ENCODE data around the gene APCDD1. TPM values are rescaled to one million over a fixed set of nuclear protein-coding genes. Genes with fewer than 3 reads are reported as not detected.
A peak's percentile ranks its signal among the peaks of the same experiment; 100 is the strongest.

The APCDD1 gene
- 1 to 10 TPM in 1 of 2 donors, under 1 TPM in 1; 0.89 to 2.8 TPM for total RNA-seq
- 1 to 10 TPM in 1 of 2 donors, under 1 TPM in 1; 0.51 to 2.1 TPM for polyA plus RNA-seq

DNA sequence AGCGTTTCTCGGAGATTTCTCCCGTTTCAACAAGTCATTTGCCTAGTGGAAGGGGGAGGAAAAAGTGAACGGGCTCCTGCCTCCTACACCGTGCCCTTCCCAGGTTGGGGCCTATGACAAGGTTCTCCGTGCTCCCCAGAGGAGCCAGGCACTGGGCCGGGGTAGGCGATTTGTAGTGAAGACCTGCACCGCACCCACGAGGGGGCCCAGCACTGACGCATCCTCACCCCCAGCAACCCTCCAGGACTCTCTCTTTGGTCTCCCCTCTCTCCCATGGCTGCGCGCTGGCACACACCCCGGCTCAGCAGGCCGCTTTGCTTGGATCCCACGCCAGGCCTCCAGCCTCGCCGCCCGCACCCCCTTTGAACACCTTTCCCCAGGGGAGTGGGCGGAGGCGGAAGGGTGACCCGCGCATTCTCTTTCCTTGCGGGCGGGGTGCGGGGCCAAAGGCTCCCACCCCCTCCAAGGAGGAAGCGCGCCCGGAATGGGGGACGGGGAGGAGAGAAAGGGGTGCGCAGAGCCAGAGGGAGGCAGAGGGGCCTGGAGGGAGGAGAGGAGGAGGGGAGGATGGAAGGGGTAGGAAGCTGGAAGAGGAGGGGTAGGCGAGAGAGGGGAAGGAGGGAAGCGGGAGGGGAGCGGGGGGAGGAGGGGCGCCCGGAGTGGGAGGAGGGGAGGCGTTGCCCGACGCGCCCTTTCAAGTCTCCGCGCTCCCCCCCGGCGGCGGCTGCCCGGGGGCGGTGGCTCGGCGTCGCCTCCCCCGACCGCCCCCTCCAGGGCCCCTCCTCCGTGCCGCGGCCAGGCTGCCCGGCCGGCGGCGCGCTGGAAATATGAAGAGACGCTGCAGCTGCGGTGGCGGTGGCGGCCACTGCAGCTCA lies at the start of gene APCDD1:
TSS of gene APCDD1 (plus strand) at position 830 of the 875 bp plus-strand sequence. CDS start 347 bp downstream, outside the sequence.
- no peak for DNase-seq (ENCODE audit: low spot score)
- Histone ChIP-seq H3K4me1 (ENCODE audit: control insufficient read depth in 4 of 4, insufficient read depth in 4 of 4, low read length in 3 of 4) (peaks cover 6 to 12% (median 9%) of the 10 kb centered on the region in 4 donors), H3K9me3 (ENCODE audit: control insufficient read depth in 4 of 4, low read length in 3 of 4) (no peaks in the 10 kb centered on the region), H3K27ac (ENCODE audit: low read depth in 1 of 2, low read length in 2 of 2) (no peak within 1 kb of the TSS), H3K36me3 (ENCODE audit: control insufficient read depth in 4 of 4, insufficient read depth in 3 of 4, low read depth in 1 of 4, low read length in 3 of 4) (no peaks in the 10 kb centered on the region), H3K4me3 (ENCODE audit: low read depth in 1 of 3, low read length in 3 of 3) (peak within 1 kb of the TSS in 2 of 3 donors; percentile 36 to 54), H3K9ac (ENCODE audit: low read depth in 1 of 2, low read length in 2 of 2) (no peak within 1 kb of the TSS), H3K27me3 (ENCODE audit: control insufficient read depth in 4 of 4, insufficient read depth in 4 of 4, low read length in 3 of 4) (peaks cover 3 to 24% (median 11%) of the 10 kb centered on the region in 4 donors)
- TF ChIP-seq, protein P1, sequence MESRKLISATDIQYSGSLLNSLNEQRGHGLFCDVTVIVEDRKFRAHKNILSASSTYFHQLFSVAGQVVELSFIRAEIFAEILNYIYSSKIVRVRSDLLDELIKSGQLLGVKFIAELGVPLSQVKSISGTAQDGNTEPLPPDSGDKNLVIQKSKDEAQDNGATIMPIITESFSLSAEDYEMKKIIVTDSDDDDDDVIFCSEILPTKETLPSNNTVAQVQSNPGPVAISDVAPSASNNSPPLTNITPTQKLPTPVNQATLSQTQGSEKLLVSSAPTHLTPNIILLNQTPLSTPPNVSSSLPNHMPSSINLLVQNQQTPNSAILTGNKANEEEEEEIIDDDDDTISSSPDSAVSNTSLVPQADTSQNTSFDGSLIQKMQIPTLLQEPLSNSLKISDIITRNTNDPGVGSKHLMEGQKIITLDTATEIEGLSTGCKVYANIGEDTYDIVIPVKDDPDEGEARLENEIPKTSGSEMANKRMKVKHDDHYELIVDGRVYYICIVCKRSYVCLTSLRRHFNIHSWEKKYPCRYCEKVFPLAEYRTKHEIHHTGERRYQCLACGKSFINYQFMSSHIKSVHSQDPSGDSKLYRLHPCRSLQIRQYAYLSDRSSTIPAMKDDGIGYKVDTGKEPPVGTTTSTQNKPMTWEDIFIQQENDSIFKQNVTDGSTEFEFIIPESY (IDR thresholded peaks at IDR 0.05) = no peak
- TF ChIP-seq EGR1 (IDR thresholded peaks at IDR 0.05; ENCODE audit: low read depth in 2 of 2) (no peak), HNF4G (IDR thresholded peaks at IDR 0.05) (no peak), NR2F2 (IDR thresholded peaks at IDR 0.05) (no peak), YY1 (IDR thresholded peaks at IDR 0.05) (no peak), RAD21 (IDR thresholded peaks at IDR 0.05) (no peak), TAF1 (conservative IDR thresholded peaks at IDR 0.05) (no peak), RXRA (IDR thresholded peaks at IDR 0.05) (no peak), HNF4A (conservative IDR thresholded peaks at IDR 0.05) (no peak)
- TF ChIP-seq, protein P2, sequence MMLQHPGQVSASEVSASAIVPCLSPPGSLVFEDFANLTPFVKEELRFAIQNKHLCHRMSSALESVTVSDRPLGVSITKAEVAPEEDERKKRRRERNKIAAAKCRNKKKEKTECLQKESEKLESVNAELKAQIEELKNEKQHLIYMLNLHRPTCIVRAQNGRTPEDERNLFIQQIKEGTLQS (IDR thresholded peaks at IDR 0.05) = no peak
- TF ChIP-seq, protein P3, sequence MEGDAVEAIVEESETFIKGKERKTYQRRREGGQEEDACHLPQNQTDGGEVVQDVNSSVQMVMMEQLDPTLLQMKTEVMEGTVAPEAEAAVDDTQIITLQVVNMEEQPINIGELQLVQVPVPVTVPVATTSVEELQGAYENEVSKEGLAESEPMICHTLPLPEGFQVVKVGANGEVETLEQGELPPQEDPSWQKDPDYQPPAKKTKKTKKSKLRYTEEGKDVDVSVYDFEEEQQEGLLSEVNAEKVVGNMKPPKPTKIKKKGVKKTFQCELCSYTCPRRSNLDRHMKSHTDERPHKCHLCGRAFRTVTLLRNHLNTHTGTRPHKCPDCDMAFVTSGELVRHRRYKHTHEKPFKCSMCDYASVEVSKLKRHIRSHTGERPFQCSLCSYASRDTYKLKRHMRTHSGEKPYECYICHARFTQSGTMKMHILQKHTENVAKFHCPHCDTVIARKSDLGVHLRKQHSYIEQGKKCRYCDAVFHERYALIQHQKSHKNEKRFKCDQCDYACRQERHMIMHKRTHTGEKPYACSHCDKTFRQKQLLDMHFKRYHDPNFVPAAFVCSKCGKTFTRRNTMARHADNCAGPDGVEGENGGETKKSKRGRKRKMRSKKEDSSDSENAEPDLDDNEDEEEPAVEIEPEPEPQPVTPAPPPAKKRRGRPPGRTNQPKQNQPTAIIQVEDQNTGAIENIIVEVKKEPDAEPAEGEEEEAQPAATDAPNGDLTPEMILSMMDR (IDR thresholded peaks at IDR 0.05; ENCODE audit: low read depth, low read length, missing input control) = no peak
- WGBS = 15% methylated on average over 64 of the region's 64 CpGs

DNA sequence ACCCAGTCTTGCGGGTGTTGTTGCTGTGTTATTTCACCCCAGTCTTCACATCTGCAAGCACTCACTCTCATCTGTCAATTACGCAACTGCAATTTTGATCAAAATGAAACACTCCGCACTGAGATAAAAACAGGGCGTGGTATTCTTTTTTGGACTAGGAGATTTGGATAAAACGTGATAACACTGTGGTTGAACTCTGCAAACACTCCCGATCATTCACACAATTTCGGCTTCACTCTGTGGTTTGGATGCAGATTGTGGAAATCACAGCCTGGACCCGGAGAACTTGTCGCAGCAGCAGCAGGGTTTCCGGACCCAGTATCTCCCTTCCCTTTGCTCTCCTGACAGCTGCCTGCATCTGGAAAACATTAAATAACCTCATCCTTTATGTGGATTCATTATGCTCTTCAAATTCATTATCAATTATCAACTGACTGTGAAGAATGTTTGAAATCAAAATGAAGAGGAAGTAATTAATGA lies 49.4 kb upstream of the APCDD1 start:
- TF ChIP-seq, protein P1 (IDR thresholded peaks at IDR 0.05) = no peak
- no peak for TF ChIP-seq YY1 (IDR thresholded peaks at IDR 0.05)
- no peak for TF ChIP-seq SP1 (IDR thresholded peaks at IDR 0.05)
- 62% methylated on average over 10 of the region's 10 CpGs for WGBS
- DNase-seq (ENCODE audit: low spot score) = no peak
- Histone ChIP-seq H3K27ac (ENCODE audit: low read depth in 1 of 2, low read length in 2 of 2) (no peak overlapping the region), H3K36me3 (ENCODE audit: control insufficient read depth in 4 of 4, insufficient read depth in 3 of 4, low read depth in 1 of 4, low read length in 3 of 4) (no peaks in the 10 kb centered on the region), H3K4me1 (ENCODE audit: control insufficient read depth in 4 of 4, insufficient read depth in 4 of 4, low read length in 3 of 4) (no peaks in the 10 kb centered on the region), H3K4me3 (ENCODE audit: low read depth in 1 of 3, low read length in 3 of 3) (no peak overlapping the region), H3K27me3 (ENCODE audit: control insufficient read depth in 4 of 4, insufficient read depth in 4 of 4, low read length in 3 of 4) (peaks cover 0 to 6% (median 1%) of the 10 kb centered on the region in 4 donors), H3K9ac (ENCODE audit: low read depth in 1 of 2, low read length in 2 of 2) (no peak overlapping the region), H3K9me3 (ENCODE audit: control insufficient read depth in 4 of 4, low read length in 3 of 4) (no peaks in the 10 kb centered on the region)

Measured in liver (tissue), 9 donors.